SU-DHL-6 (cell line): ENCODE results near the gene PUM1.

ENCODE experiments used
- EZH2phosphoT487 ChIP-seq: fragments of 200-600 bp; sonication (generic), shearing (Covaris generic); conservative IDR thresholded peaks from 2 replicates; pipeline ENCODE4 v1.6.1; 2018; ENCODE audit warnings: mild to moderate bottlenecking, antibody characterized with exemption, low read length, moderate library complexity, mixed read lengths
- TF ChIP-seq, protein P1 (sequence below): fragments of 200-600 bp; sonication (generic); IDR thresholded peaks from one replicate; pipeline ENCODE4 v1.5.1; 2017; ENCODE audit warnings: antibody characterized with exemption, mild to moderate bottlenecking, low read length, moderate library complexity; ENCODE audit not compliant: insufficient read depth, poor library complexity, severe bottlenecking

DNA sequence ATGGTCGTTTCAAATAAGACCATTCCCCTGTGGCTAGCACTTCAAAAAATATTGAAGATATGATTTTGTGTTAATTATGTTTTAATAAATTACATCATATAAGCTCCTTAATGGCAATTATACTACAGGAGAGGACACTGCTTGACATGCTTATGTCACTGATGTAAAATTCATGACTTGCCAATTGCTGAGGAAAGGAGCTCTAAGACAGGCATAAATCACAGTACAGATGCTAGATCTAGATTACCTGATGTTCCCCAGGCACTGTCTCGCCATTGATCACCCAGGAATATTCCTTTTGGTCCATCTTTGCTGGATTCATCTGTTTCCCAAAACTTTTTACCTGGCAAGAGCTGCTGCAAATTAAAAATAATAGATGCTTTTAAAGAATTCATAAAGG is 58.8 kb downstream of the PUM1 start:
- TF ChIP-seq, protein P1, sequence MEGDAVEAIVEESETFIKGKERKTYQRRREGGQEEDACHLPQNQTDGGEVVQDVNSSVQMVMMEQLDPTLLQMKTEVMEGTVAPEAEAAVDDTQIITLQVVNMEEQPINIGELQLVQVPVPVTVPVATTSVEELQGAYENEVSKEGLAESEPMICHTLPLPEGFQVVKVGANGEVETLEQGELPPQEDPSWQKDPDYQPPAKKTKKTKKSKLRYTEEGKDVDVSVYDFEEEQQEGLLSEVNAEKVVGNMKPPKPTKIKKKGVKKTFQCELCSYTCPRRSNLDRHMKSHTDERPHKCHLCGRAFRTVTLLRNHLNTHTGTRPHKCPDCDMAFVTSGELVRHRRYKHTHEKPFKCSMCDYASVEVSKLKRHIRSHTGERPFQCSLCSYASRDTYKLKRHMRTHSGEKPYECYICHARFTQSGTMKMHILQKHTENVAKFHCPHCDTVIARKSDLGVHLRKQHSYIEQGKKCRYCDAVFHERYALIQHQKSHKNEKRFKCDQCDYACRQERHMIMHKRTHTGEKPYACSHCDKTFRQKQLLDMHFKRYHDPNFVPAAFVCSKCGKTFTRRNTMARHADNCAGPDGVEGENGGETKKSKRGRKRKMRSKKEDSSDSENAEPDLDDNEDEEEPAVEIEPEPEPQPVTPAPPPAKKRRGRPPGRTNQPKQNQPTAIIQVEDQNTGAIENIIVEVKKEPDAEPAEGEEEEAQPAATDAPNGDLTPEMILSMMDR = no peak
- no peak for TF ChIP-seq EZH2phosphoT487
